Measurements from ENCODE around the gene GLG1. TPM values are rescaled to one million over a fixed set of nuclear protein-coding genes. Genes with fewer than 3 reads are reported as not detected.

GLG1 gene
- total RNA-seq, 1 experiment from 2014 or later: 135 TPM

DNA sequence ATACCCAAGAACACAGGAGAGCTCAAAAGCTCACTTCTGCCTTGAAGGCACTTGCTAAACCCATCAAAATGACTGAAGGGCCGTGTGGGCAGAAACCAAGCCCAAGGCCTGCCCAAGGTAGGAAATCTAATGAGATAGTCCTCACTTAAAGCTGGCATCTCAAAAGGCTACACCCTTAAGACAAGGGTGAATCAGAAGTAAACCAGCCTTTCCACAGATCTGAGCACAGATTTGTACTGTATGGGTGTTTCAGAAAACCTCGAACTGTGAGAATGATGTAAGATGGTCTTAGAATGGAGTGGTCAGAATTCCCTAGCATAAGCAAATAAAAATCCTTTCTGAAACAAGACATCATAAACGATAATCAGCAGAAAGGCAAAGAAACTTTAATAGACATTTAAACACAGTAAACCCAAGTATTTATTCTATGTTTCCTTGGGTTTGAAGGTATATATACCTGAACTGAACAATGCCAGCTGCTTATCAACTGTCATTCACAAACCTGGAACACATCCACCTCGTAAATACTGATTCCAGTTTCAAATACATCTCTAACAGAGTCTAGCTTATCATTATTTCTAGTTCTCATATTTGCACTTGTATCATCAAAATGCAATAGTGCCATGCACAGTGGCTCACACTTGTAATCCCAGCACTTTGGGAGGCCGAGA is 37.8 kb downstream of the GLG1 start:
- H2BK15ac ChIP-seq (ENCODE audit: low read depth, low read length): no peak overlapping the region
- H3K18ac ChIP-seq (ENCODE audit: insufficient read length, low read depth, low read length): no peak overlapping the region
- H3K23me2 ChIP-seq (ENCODE audit: insufficient read length, low read depth, low read length, poor library complexity, severe bottlenecking): no peaks in the 10 kb centered on the region
- TF ChIP-seq, protein P1, sequence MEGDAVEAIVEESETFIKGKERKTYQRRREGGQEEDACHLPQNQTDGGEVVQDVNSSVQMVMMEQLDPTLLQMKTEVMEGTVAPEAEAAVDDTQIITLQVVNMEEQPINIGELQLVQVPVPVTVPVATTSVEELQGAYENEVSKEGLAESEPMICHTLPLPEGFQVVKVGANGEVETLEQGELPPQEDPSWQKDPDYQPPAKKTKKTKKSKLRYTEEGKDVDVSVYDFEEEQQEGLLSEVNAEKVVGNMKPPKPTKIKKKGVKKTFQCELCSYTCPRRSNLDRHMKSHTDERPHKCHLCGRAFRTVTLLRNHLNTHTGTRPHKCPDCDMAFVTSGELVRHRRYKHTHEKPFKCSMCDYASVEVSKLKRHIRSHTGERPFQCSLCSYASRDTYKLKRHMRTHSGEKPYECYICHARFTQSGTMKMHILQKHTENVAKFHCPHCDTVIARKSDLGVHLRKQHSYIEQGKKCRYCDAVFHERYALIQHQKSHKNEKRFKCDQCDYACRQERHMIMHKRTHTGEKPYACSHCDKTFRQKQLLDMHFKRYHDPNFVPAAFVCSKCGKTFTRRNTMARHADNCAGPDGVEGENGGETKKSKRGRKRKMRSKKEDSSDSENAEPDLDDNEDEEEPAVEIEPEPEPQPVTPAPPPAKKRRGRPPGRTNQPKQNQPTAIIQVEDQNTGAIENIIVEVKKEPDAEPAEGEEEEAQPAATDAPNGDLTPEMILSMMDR (conservative IDR thresholded peaks at IDR 0.05): no peak
- WGBS (ENCODE audit: extremely low coverage, insufficient read length, low lambda C conversion rate): no CpG with 5 or more reads among the region's 5 CpGs
- no peaks in the 10 kb centered on the region; the same call in 1 of the 2 replicates for H3K4me1 ChIP-seq (ENCODE audit: insufficient read depth, low read length)
- H2BK5ac ChIP-seq (ENCODE audit: insufficient read length, low read length): no peak overlapping the region
- H4K20me1 ChIP-seq (ENCODE audit: control insufficient read depth, insufficient read depth, insufficient read length): no peaks in the 10 kb centered on the region
- no peak overlapping the region for H4K91ac ChIP-seq (ENCODE audit: insufficient read length, low read depth, low read length)
- no peak overlapping the region for H3K56ac ChIP-seq (ENCODE audit: insufficient read length, low read depth, low read length)
- H3K4me1 Mint-ChIP-seq: peaks cover 35 to 39% of the 10 kb centered on the region in 2 experiments
- H3K14ac ChIP-seq (ENCODE audit: insufficient read depth, low read length): no peak overlapping the region
- H3K9ac ChIP-seq (ENCODE audit: extremely low read depth, insufficient read length, low read length): no peak overlapping the region
- no peaks in the 10 kb centered on the region for H3K27me3 Mint-ChIP-seq (ENCODE audit: low read depth)
- H3K79me1 ChIP-seq (ENCODE audit: insufficient read depth, low read depth, low read length, poor library complexity, severe bottlenecking): peaks cover 15% of the 10 kb centered on the region
- no peak overlapping the region for H4K8ac ChIP-seq (replicated peaks; ENCODE audit: insufficient read length, low read depth, low read length)
- no peak overlapping the region for H3K23ac ChIP-seq (ENCODE audit: insufficient read length, low read depth, low read length)
- no peaks in the 10 kb centered on the region for H3K36me3 Mint-ChIP-seq (ENCODE audit: insufficient read depth in 1 of 3, low read depth in 3 of 3)
- no peak overlapping the region for H2BK120ac ChIP-seq (ENCODE audit: low read depth, low read length, poor library complexity, severe bottlenecking)
- no peak overlapping the region for H3T11ph ChIP-seq (ENCODE audit: low read length)
- no peak overlapping the region for H4K5ac ChIP-seq (ENCODE audit: insufficient read length, low read depth, low read length)
- H3K4me3 Mint-ChIP-seq: no peak overlapping the region
- no peaks in the 10 kb centered on the region for H3K27me3 ChIP-seq (ENCODE audit: insufficient read depth, low read length)
- H3K4ac ChIP-seq (ENCODE audit: low read depth, low read length): no peak overlapping the region
- H3K4me2 ChIP-seq (ENCODE audit: insufficient read depth, insufficient read length, low read length): no peak overlapping the region
- H3K79me2 ChIP-seq (ENCODE audit: insufficient read depth, low read length): peaks cover 34% of the 10 kb centered on the region; the same call in 1 of the 2 replicates
- H3K27ac ChIP-seq (ENCODE audit: insufficient read length, low read depth, low read length): no peak overlapping the region
- DNase-seq: no peak
- H2BK12ac ChIP-seq (ENCODE audit: insufficient read length, low read depth, low read length): no peak overlapping the region
- no peaks in the 10 kb centered on the region for H3K9me3 ChIP-seq (ENCODE audit: control insufficient read depth, low read depth, low read length)
- no peak overlapping the region for H2AFZ ChIP-seq (ENCODE audit: low read length)
- H3K9me3 Mint-ChIP-seq: no peaks in the 10 kb centered on the region
- H3K27ac Mint-ChIP-seq: 0 out of 7 replicates have a peak overlapping the region, but pooled peaks of 1 of the 3 experiments have one; percentile 22
- no peak overlapping the region for H2BK20ac ChIP-seq (ENCODE audit: low read depth, low read length, poor library complexity, severe bottlenecking)
- no peak overlapping the region for H2AK5ac ChIP-seq (ENCODE audit: insufficient read length, low read length)

Data from H9 (cell line).